ENCODE measurements around the gene MYL11.
A peak's percentile ranks its signal among the peaks of the same experiment; 100 is the strongest.

The MYL11 gene

DNA sequence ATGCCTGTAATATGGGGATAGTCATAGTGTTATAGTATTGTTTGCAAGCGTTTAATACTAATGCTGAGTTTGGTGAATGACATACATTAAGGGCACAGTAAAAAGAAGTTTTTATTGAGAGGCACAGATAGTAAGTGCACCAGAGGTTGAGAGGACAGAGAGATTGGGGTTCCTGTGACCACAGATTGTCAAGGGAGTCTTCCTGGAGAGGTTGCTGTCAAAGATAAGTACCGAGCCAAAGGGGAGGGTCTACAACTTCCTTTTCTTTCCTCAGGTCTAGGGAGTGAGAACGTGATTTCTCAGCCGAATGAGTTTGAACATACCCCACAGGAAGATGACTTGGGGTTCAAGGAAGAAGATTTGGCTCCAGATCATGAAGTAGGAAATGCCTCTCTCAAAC, 22.5 kb downstream of the MYL11 start:
- no peak for DNase-seq

DNA sequence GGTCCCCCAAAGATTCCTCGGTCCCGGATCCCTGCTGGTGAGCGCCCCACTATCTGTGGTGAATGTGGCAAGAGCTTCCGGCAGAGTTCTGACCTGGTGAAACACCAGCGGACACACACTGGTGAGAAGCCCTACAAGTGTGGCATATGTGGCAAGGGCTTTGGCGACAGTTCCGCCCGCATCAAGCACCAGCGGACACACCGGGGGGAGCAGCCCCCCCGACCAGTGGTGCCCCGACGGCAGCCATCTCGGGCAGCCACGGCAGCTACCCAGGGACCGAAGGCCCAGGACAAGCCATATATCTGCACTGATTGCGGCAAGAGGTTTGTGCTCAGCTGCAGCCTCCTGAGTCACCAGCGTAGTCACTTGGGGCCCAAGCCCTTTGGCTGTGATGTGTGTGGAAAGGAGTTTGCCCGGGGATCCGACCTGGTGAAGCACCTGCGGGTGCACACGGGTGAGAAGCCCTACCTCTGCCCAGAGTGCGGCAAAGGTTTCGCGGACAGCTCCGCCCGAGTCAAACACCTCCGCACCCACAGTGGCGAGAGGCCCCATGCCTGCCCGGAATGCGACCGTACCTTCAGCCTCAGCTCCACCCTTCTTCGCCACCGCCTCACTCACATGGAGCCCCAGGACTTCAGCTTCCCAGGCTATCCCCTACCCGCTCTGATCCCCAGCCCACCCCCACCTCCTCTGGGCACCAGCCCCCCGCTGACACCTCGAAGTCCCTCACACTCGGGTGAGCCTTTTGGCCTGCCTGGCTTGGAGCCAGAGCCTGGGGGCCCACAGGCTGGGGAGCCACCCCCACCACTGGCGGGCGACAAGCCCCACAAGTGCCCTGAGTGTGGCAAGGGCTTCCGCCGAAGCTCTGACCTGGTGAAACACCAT, 23.4 kb downstream of the MYL11 start:
- no peak for DNase-seq

- no peak for DNase-seq
These were observed 24.2 kb downstream of the MYL11 start for GRCh38 chr16:30398661-30399434.

DNA sequence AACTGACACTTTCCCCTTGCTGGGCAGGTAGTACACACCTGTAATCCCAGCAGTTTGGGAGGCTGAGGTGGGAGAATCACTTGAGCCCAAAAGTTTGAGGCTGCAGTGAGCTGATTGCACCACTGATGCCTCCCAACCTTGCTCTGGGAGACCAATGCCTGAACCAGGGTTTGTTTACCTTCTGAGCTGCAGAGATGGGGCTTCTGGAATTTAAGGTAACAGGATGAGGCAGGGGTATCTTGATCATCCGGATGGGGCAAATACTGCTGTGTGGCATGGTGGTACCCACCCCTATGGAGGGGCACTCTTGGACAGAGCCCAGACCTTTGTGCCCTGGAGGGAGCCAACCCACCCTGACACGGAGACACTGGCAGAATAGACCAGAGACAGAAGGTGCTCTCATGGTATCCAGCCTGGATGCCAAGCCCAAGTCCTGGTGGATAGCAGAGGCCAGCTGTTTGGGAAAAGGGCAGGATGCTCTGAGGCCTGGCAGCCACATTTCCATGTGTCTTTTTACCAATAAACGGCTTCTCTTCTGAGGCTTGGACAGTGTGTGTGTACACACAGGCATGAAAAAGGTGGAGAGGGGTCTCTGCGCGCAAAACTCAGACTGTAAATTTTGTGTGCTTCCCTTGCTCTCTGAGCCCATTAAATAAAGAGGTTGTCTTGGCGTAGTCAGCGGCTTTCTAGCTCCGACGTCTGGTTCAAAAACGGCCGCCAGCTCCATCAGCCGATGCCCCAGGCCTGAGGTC, 25.0 kb downstream of the MYL11 start:
- DNase-seq = no peak

GRCh38 chr16:30401768-30402425, 27.3 kb downstream of the MYL11 start:
- no peak for DNase-seq

- DNase-seq = no peak
These were observed 32.1 kb downstream of the MYL11 start for GRCh38 chr16:30406795-30407101.

DNA sequence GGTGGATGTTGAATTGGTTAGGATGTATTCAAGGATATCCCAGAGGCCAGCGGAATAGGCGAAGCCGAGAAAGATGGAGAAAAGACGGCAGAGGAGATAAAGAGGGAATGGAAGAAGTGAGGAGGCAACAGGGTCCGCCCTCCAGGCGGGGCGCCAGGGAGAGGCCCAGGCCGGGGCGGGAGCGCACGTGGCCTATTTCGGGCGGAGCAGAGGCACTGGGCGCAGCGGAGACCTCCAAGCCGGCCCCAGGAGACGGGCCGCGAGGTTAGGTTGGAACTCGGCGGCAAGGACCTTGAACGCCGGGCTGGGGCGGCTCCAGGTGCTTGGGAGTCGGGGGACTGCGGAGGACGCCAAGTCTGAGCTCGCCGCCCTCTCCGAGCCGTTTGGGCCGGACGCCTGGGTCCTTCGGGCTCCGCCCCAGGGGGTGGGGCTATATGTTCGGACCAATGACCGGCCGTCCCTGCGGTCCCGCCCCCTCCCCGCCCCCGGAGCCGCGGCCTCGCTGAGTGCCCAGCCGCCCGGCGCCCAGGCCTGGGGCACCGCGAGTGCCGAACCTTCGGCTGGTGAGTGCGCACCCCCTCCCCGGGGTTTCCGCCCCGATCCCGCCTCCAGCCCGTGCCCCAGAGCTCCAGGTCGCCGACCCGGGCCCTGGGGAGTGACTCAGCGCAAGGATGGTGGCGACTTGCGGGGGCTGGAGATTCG, 32.7 kb downstream of the MYL11 start, which contains the start of gene ZNF771:
TSS of gene ZNF771 (plus strand) at position 505 of the 702 bp plus-strand sequence. CDS start 448 bp downstream, outside the sequence.
- DNase-seq = peak; percentile 52

DNA sequence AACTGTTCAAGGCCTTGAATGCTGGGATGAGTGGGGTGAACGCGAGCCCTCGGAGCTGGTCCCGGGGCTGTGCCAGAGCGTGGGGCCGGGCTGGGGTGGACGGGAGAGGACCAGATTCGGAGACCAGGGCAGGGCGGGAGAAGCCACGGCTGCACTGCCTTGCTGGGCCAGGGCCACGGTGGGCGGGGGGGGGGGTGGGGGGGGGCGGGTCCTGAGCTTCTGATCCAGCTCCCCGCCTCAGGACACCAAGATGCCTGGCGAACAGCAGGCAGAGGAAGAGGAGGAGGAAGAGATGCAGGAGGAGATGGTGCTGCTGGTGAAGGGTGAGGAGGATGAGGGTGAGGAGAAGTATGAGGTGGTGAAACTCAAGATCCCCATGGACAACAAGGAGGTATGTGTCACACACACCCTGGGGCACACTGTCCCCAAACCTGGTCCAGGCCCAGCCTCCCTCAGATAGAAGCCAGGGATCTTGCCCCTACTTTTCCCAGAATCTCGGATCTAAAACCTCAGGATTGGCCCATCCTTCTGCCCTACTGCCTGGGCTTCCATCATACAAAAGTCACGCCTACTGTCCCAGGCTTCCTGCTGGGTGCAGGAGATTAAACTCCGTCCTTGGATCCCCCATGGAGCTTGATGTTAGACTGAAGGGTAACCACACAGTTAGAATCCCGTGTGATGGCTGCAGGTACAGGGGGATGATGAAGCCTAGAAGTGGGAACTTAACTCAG, 33.4 kb downstream of the MYL11 start:
- no peak for DNase-seq

DNA sequence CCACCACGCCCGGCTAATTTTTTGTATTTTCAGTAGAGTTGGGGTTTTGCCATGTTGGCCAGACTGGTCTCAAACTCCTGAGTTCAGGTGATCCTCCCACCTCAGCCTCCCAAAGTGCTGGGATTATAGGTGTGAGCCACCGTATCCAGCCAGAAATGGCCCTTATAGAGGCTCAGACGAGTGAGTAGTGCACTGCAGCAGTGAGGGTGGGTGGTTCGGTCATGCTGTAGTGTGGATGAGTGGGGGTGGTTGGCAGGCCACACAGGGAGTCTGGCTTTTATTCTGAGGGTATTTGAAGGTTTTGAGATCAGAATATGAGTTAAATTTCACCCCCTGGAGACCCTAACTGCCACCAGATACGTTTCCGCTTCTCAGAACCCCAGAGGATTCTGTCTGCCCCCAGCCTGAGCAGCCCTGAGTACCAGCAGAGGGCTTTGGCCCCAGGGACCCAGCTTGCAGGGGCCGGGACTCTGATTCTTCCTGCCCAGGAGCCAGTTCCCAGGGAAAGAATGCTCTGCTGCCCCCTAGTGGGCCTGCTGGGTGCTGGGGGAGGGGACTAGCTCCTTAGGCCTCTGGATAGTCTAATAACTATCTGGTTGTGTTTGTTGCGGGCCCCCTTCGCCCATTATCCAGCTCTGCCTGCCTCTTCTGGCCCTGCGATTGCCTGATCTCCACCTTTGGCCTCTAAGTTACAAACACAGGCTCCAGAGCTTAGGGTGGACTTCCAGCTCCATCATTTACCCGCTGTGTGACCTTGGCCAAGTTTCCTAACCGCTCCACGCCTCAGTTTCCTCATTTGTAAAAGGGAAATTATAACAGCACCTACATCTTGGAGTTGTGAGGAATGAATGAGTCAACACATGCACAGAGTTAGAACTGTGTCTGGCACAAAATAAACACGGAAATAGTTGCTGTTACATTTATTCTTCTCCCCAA, 34.8 kb downstream of the MYL11 start:
- DNase-seq = peak; percentile 58

DNA sequence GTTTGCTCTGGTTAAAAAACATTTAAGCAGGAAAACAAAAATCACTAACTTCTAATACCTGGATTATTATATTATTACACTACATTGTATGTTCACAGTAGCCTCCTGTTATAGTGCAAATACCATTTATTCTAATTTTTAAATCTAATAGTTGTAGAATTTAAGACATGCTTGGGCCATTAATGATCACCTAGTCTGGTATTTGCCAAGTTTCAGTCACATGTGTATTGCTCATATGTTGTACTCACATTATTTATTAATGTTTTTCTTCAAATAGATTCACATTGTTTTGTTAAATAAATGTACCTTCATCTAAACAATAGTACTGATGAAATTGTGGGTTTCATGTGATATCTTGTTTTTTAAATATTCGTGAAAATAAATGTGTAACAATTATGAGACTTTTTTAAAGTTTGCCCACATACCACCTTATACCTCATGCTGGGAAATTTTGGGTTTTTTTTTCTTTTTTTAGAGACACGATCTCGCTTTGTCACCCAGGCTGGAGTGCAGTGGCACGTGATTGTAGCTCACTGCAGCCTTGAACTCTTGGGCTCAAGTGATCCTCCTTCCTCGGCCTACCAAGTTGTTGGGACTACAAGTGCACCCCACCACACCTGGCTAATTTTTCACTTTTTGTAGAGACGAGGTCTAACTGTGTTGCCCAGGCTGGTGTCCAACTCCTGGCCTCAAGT, 38.7 kb downstream of the MYL11 start:
- no peak for DNase-seq

GRCh38 chr16:30414159-30414558, 39.6 kb downstream of the MYL11 start:
- DNase-seq = no peak

GRCh38 chr16:30416047-30416603, 41.5 kb downstream of the MYL11 start:
- no peak for DNase-seq

DNA sequence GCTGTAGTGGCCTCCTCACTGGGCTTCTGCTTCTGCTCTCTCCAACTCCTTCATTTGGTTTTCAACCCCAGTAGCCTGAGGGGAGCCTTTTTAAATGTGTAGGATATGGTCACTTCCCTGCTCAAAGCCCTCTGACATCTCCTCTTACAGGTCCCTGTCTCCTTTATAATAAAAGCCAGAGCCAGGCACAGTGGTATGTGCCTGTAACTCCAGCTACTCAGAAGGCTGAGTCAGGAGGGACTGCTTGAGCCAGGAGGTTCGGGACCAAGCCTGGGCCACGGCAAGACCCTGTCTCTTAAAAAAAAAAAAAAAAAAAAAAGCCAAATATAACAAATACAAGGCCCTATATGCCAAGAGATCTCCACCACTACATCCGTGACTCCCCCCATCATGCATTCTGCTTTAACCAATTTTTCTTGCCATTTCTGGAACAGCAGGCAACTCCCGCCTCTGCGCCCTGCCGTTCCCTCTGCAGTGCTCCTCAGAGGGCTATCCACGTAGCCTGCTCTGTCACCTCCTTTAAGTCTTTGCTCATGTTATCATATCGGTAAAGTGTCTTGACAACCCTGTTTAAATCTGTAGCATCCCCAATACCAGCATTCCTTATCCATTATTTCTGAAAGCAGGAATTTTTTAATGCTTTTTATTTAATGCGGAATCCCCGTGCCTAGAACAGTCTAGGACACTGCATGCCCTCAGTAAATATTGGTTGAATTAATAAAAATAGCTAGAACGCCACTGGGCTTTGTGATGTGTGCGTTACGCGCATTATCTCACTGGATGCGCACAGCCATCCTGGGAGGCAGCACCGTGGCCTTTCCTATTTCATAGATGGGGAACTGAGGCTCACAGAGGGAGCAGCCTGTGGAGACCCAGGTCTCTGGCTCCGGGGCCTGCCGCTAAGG, 42.3 kb downstream of the MYL11 start:
- no peak for DNase-seq

GRCh38 chr16:30417529-30418349, 43.1 kb downstream of the MYL11 start:
- peak; percentile 88 for DNase-seq

DNA sequence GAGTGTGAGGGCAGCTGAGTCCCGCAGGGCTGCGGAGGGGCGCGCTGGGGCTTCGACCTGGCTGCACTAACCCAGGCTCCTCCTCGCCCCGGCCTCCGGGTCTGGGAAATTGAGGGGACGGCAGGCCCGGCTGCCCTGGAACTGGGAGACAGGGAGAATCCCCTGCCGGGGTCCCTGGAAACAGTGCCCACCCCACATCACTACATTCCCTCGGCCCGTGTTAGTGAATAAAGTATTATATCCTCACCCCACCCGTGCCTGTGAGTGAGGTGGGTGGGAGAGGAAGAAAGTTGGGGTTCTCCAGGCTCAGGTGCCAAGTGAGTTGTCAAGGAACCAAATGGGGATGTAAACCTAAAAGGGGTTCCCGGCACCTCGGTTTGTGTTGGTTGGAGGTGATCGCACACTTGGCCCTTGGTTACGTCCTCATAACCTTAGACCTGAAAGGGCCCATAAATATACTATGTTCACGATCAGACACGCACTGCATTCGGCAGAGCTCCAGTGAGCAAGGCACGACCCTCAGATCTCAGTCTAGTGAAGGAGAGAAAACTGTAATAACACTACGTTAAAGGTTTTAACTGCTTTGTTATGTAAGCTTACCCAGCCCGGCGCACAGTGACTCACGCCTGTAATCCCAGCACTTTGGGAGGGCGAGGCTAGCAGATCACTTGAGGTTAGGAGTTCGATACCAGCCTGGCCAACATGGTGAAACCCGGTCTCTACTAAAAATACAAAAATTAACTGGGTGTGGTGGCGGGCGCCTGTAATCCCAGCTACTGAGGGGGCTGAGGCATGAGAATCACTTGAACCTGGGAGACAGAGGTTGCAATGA, 44.0 kb downstream of the MYL11 start:
- no peak for DNase-seq

DNA sequence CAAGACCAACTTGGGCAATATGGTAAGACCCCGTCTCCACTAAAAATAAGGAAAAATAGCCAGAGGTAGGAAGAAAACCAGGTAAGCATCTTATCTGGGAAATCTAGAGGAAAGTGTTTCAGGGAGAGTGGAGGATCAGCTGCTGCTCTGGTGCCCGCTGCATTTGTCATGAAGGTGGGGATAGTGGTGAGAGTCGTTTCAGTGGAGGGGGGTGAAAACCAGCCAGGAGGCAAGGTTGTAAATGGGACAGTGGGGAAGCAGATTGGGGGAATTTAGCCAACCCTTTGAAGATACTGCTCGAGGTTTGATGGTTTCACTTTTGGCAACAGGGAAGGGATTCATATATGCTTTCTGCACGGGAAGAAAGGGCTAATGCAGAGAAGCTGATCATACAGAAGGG, 46.4 kb downstream of the MYL11 start:
- DNase-seq = no peak

Measured in 8988T (cell line).